Spleen (tissue), 7 donors: ENCODE data around the gene ERC2.

Experiments used
- POLR2A ChIP-seq, 3 donors: fragments of 450-650 bp; IDR thresholded peaks; one replicate each; pipeline ENCODE4 v1.5.1; 2017; ENCODE audit warnings: antibody characterized with exemption in 3 of 3, mild to moderate bottlenecking in 1 of 3
- TF ChIP-seq, protein P1 (sequence below), 11 experiments: fragments of 200-600 bp in 7 of 11; fragments of 450-650 bp in 4 of 11; sonication (generic) in 4 of 11; IDR thresholded peaks in 8 of 11; conservative IDR thresholded peaks in 3 of 11; 1 replicate in 7 of 11; 2 replicates in 4 of 11; pipeline versions ENCODE4 v1.4.0 to v1.8.0; 2016 to 2021; ENCODE audit warnings: antibody characterized with exemption in 11 of 11, inconsistent platforms in 4 of 11, mild to moderate bottlenecking in 1 of 11
- donor health status: DM: no; HTN: no; CAD: no; lungs with moderate emphysema.
- donor health status: DM: no; HTN: no; CAD: no.
- donor health status: DM: no; HTN: no; CAD: no.

DNA sequence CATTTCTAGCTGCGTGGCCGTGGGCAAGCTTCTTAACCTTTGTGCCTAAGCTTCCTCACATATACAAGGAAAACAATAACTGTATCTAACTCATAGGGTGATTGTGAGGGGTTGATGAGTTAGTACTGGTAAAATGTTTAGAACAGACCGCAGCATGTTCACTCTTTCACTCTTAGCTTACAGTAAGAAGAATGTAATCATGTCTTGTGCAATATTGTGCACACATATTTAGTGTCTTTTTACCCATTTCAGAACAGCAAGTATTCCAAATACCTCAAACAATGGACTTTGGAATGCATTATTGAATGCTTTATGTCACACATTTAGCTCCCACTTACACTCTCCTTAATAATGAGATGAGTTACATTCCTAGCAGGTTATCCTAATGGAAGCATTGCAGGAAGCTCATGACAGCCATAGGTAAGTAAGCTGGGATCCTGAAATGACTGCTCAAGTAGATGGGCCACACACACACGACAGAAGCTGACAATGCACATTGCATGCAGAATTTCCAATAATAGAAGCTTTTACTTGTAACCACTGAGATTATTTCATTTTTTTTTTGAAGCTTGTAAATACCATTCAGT is 512.3 kb downstream of the ERC2 start:
- TF ChIP-seq, protein P1, sequence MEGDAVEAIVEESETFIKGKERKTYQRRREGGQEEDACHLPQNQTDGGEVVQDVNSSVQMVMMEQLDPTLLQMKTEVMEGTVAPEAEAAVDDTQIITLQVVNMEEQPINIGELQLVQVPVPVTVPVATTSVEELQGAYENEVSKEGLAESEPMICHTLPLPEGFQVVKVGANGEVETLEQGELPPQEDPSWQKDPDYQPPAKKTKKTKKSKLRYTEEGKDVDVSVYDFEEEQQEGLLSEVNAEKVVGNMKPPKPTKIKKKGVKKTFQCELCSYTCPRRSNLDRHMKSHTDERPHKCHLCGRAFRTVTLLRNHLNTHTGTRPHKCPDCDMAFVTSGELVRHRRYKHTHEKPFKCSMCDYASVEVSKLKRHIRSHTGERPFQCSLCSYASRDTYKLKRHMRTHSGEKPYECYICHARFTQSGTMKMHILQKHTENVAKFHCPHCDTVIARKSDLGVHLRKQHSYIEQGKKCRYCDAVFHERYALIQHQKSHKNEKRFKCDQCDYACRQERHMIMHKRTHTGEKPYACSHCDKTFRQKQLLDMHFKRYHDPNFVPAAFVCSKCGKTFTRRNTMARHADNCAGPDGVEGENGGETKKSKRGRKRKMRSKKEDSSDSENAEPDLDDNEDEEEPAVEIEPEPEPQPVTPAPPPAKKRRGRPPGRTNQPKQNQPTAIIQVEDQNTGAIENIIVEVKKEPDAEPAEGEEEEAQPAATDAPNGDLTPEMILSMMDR (IDR thresholded peaks at IDR 0.05 in 8 of 11, conservative IDR thresholded peaks at IDR 0.05 in 3 of 11): no peak
- no peak for TF ChIP-seq POLR2A (IDR thresholded peaks at IDR 0.05)
